Gastrocnemius medialis (tissue), 4 donors: ENCODE measurements around the gene AKAP6.

ENCODE experiments used
- CTCF ChIP-seq, 5 experiments: fragments of 450-650 bp in 3 of 5; fragments of 200-600 bp in 2 of 5; sonication (generic) in 2 of 5; IDR thresholded peaks in 4 of 5; conservative IDR thresholded peaks in 1 of 5; 1 replicate in 4 of 5; 2 replicates in 1 of 5; pipeline ENCODE4 v1.5.1; 2016 to 2019; ENCODE audit warnings: antibody characterized with exemption in 5 of 5, mild to moderate bottlenecking in 3 of 5, moderate library complexity in 3 of 5
- POLR2A ChIP-seq, 2 donors: fragments of 450-650 bp; IDR thresholded peaks; one replicate each; pipeline ENCODE4 v1.6.1; 2017; ENCODE audit warnings: antibody characterized with exemption in 2 of 2, mild to moderate bottlenecking in 2 of 2, moderate library complexity in 2 of 2

- TF ChIP-seq CTCF (IDR thresholded peaks at IDR 0.05 in 4 of 5, conservative IDR thresholded peaks at IDR 0.05 in 1 of 5) (no peak), POLR2A (IDR thresholded peaks at IDR 0.05) (no peak)
Measured at GRCh38 chr14:32702088-32702487, 373.0 kb downstream of the AKAP6 start.
